ENCODE data around the gene VPS13D.

DNA sequence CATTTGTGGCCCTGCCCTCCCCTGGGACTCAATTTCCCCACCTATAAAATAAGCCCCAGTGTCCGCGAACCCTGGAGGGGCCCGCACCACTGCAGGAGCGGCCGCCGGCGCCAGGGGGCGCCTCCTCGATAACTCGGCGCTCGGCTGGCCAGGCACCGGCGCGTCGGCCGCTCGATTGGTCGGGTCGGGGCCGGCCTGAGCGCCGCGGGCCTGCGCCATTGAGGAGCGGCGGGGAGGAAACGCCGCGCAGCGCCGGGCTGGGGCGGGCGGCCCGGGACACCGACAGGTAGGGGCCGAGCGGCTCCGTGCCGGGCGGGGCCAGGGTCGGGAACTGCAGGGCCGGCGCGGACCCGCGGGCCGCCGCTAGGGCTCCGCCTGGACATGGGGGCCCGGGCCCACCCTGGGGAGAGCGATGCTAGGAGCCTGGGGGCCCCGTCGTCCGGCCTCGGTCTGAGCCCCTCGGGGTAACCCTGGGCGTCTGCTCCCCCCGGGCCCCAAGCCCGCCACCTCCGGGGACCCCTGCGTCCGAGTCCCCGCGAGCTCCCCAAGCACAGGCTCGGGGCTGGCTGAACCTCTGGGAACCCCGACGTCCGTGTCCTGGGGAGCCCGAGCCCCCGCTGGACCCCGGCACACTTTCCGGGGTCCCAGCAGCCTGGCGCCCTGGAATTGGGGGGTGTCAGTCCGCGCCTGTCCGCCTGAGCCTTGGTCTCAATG, at the start of gene VPS13D:
- TF ChIP-seq CTCF (IDR thresholded peaks at IDR 0.05) (peak; percentile 73 to 98 (median 94)), POLR2A (IDR thresholded peaks at IDR 0.05) (peak; percentile 29 to 73)
